NCI-H524 treated with DMSO at 0.1 percent for 48 hours (cell line): ENCODE measurements around the gene C1orf210.

Experiments used
- DNase-seq: peaks from one replicate; lab custom pipeline; 2025; lab: John Stamatoyannopoulos, UW

The C1orf210 gene

GRCh38 chr1:43285269-43285990 lies at the start of gene C1orf210:
C1orf210 (minus strand) TSS chr1:43285581; CDS start chr1:43283270, 2,311 bp downstream.
- no peak for DNase-seq

GRCh38 chr1:43334453-43335205 lies 49.2 kb upstream of the C1orf210 start:
- DNase-seq: no peak

- DNase-seq: no peak
These were observed 46.3 kb upstream of the C1orf210 start for GRCh38 chr1:43331688-43332087.

GRCh38 chr1:43329995-43330751 lies 44.8 kb upstream of the C1orf210 start:
- DNase-seq: no peak

GRCh38 chr1:43327549-43328292 lies 42.3 kb upstream of the C1orf210 start:
- DNase-seq: no peak

- DNase-seq: no peak
These were observed 40.0 kb upstream of the C1orf210 start for GRCh38 chr1:43325381-43325780.

GRCh38 chr1:43324810-43325209 lies 39.4 kb upstream of the C1orf210 start:
- no peak for DNase-seq

GRCh38 chr1:43322506-43322905 lies 37.1 kb upstream of the C1orf210 start:
- DNase-seq: no peak

- no peak for DNase-seq
These were observed 36.0 kb upstream of the C1orf210 start for GRCh38 chr1:43321331-43321891.

GRCh38 chr1:43319766-43320165 lies 34.4 kb upstream of the C1orf210 start:
- no peak for DNase-seq

GRCh38 chr1:43319288-43319687 lies 33.9 kb upstream of the C1orf210 start:
- DNase-seq: no peak

GRCh38 chr1:43318831-43319230 lies 33.5 kb upstream of the C1orf210 start:
- no peak for DNase-seq

GRCh38 chr1:43317817-43318471 lies 32.6 kb upstream of the C1orf210 start:
- no peak for DNase-seq

GRCh38 chr1:43316738-43317520 lies 31.5 kb upstream of the C1orf210 start:
- DNase-seq: no peak

GRCh38 chr1:43315963-43316737 lies 30.8 kb upstream of the C1orf210 start:
- DNase-seq: no peak

- no peak for DNase-seq
These were observed 30.1 kb upstream of the C1orf210 start for GRCh38 chr1:43315481-43315880.

GRCh38 chr1:43314233-43314632 lies 28.9 kb upstream of the C1orf210 start:
- DNase-seq: no peak

- no peak for DNase-seq
These were observed 28.4 kb upstream of the C1orf210 start for GRCh38 chr1:43313771-43314170.
